Activated CD4-positive, CD25-positive, alpha-beta regulatory T cell treated with anti-CD3 and anti-CD28 coated beads, Interleukin-2, amount 50 U/mL, for 24 hours (primary cell): Measurements from ENCODE around the gene BMERB1.
"Not testable (repeated sequence)": the region's sequence is repeated elsewhere in the genome, so short reads cannot be mapped to it uniquely, and the experiment has no call there.

Experiments used
- ATAC-seq, 2 donors: fragments of 150-1000 bp; cut with Tn5 transposase; one replicate each; pipeline ENCODE4 v1.10.0; 2021; ENCODE audit warnings: mild to moderate bottlenecking in 1 of 2, moderate library complexity in 1 of 2

The BMERB1 gene

GRCh38 chr16:15523939-15524338, 89.6 kb downstream of the BMERB1 start:
- ATAC-seq = no peak

GRCh38 chr16:15524966-15525365, 90.6 kb downstream of the BMERB1 start:
- no peak for ATAC-seq

GRCh38 chr16:15526097-15526496, 91.7 kb downstream of the BMERB1 start:
- ATAC-seq = no peak

GRCh38 chr16:15526731-15527130, 92.3 kb downstream of the BMERB1 start:
- no peak for ATAC-seq

GRCh38 chr16:15529673-15530072, 95.3 kb downstream of the BMERB1 start:
- ATAC-seq = no peak

GRCh38 chr16:15530085-15530484, 95.7 kb downstream of the BMERB1 start:
- no peak for ATAC-seq

- no peak for ATAC-seq
These were observed 98.4 kb downstream of the BMERB1 start for GRCh38 chr16:15532825-15533224.

GRCh38 chr16:15533386-15533785, 99.0 kb downstream of the BMERB1 start:
- ATAC-seq = no peak

GRCh38 chr16:15535772-15536171, 101.4 kb downstream of the BMERB1 start:
- ATAC-seq = no peak

GRCh38 chr16:15536843-15537242, 102.5 kb downstream of the BMERB1 start:
- ATAC-seq = no peak

GRCh38 chr16:15538507-15538906, 104.1 kb downstream of the BMERB1 start:
- ATAC-seq = no peak

- ATAC-seq = no peak
These were observed 104.8 kb downstream of the BMERB1 start for GRCh38 chr16:15539197-15539596.

GRCh38 chr16:15542261-15542660, 107.9 kb downstream of the BMERB1 start:
- ATAC-seq = no peak

- ATAC-seq = no peak
These were observed 108.5 kb downstream of the BMERB1 start for GRCh38 chr16:15542734-15543347.

GRCh38 chr16:15544405-15544804, 110.0 kb downstream of the BMERB1 start:
- no peak for ATAC-seq

- ATAC-seq = no peak
These were observed 111.2 kb downstream of the BMERB1 start for GRCh38 chr16:15545544-15545943.

- not testable (repeated sequence) for ATAC-seq
These were observed 112.8 kb downstream of the BMERB1 start for GRCh38 chr16:15547072-15547767.

- no peak for ATAC-seq
These were observed 113.3 kb downstream of the BMERB1 start for GRCh38 chr16:15547768-15548096.

GRCh38 chr16:15548482-15548891, 114.1 kb downstream of the BMERB1 start:
- ATAC-seq = no peak

- peak; percentile 30 to 46 for ATAC-seq
These were observed 118.1 kb downstream of the BMERB1 start for GRCh38 chr16:15552507-15552906.

- ATAC-seq = peak; percentile 50 to 58
These were observed 119.1 kb downstream of the BMERB1 start for GRCh38 chr16:15553313-15554088.

GRCh38 chr16:15556130-15556529, 121.7 kb downstream of the BMERB1 start:
- no peak for ATAC-seq

- ATAC-seq = no peak
These were observed 122.9 kb downstream of the BMERB1 start for GRCh38 chr16:15557258-15557657.

GRCh38 chr16:15559176-15559575, 124.8 kb downstream of the BMERB1 start:
- no peak for ATAC-seq
